MM.1S (cell line): ENCODE measurements around the gene HYAL2.

Source experiments
- DNase-seq: peaks from one replicate; pipeline ENCODE4 v3.0.0-alpha.2; 2015
- H2AFZ ChIP-seq: fragments of 300-600 bp; sonication (generic); 2 replicates; pipeline ENCODE4 v1.6.0; 2016; ENCODE audit warnings: antibody characterized with exemption, low read length
- H3F3A ChIP-seq: fragments of 300-600 bp; sonication (generic); 2 replicates; pipeline ENCODE4 v1.6.1; 2016; ENCODE audit warnings: mild to moderate bottlenecking, antibody characterized with exemption, low read length, moderate library complexity, mixed read lengths; ENCODE audit not compliant: insufficient read depth
- H3K27ac ChIP-seq: fragments of 300-600 bp; sonication (generic); 2 replicates; pipeline ENCODE4 v1.5.1; 2016; ENCODE audit warnings: mild to moderate bottlenecking, low read length
- H3K27me3 ChIP-seq: fragments of 300-600 bp; sonication (generic); replicated peaks from 2 replicates; pipeline ENCODE4 v1.6.0; 2016; ENCODE audit warnings: low read length; ENCODE audit not compliant: insufficient read depth
- H3K36me3 ChIP-seq: fragments of 300-600 bp; sonication (generic); replicated peaks from 2 replicates; pipeline ENCODE4 v1.6.1; 2016; ENCODE audit warnings: mild to moderate bottlenecking, low read length, mixed read lengths; ENCODE audit not compliant: insufficient read depth
- H3K4me1 ChIP-seq: fragments of 300-600 bp; sonication (generic); 2 replicates; pipeline ENCODE4 v1.6.1; 2016; ENCODE audit warnings: low read length, mixed read lengths
- H3K4me2 ChIP-seq: fragments of 300-600 bp; sonication (generic); 2 replicates; pipeline ENCODE4 v1.6.0; 2016; ENCODE audit warnings: low read depth, low read length
- H3K4me3 ChIP-seq: fragments of 300-600 bp; sonication (generic); 2 replicates; pipeline ENCODE4 v1.5.1; 2016; ENCODE audit warnings: low read length, mixed read lengths
- H3K79me2 ChIP-seq: fragments of 300-600 bp; sonication (generic); 2 replicates; pipeline ENCODE4 v1.6.1; 2016; ENCODE audit warnings: mixed run types, low read length, mixed read lengths
- H3K9ac ChIP-seq: fragments of 300-600 bp; sonication (generic); 2 replicates; pipeline ENCODE4 v1.6.1; 2016; ENCODE audit warnings: low read length, mixed read lengths
- H3K9me2 ChIP-seq: fragments of 300-600 bp; sonication (generic); replicated peaks from 2 replicates; pipeline ENCODE4 v1.6.1; 2016; ENCODE audit warnings: mild to moderate bottlenecking, low read length, mixed read lengths; ENCODE audit not compliant: insufficient read depth
- H3K9me3 ChIP-seq: fragments of 300-600 bp; sonication (generic); replicated peaks from 2 replicates; pipeline ENCODE4 v1.6.1; 2016; ENCODE audit warnings: mild to moderate bottlenecking, low read length, mixed read lengths; ENCODE audit not compliant: insufficient read depth
- H4K20me1 ChIP-seq: fragments of 300-600 bp; sonication (generic); 2 replicates; pipeline ENCODE4 v1.6.1; 2016; ENCODE audit warnings: mild to moderate bottlenecking, low read length, moderate library complexity, mixed read lengths; ENCODE audit not compliant: insufficient read depth
- CTCF ChIP-seq: fragments of 300-600 bp; sonication (generic); IDR thresholded peaks from 2 replicates; pipeline ENCODE4 v1.5.1; 2016; ENCODE audit warnings: antibody characterized with exemption, low read length, mixed read lengths
- EZH2 ChIP-seq: fragments of 300-600 bp; sonication (generic); optimal IDR thresholded peaks from 2 replicates; pipeline ENCODE3; 2017; ENCODE audit warnings: low read depth, mild to moderate bottlenecking, antibody characterized with exemption, low read length, mixed read lengths
- EZH2phosphoT487 ChIP-seq: fragments of 300-600 bp; sonication (generic); IDR thresholded peaks from 2 replicates; pipeline ENCODE4 v1.6.1; 2018; ENCODE audit warnings: antibody characterized with exemption, low read length

The HYAL2 gene

GRCh38 chr3:50325497-50326181 is 3.1 kb upstream of the HYAL2 start:
- no peak overlapping the region for H3K4me3 ChIP-seq
- H3K27me3 ChIP-seq, result no peaks in the 10 kb centered on the region
- no peaks in the 10 kb centered on the region for H4K20me1 ChIP-seq
- H3K9me3 ChIP-seq, result no peaks in the 10 kb centered on the region
- H2AFZ ChIP-seq, result no peak overlapping the region
- no peak for DNase-seq
- no peaks in the 10 kb centered on the region for H3K9me2 ChIP-seq
- H3K79me2 ChIP-seq, result peaks cover 28% of the 10 kb centered on the region
- H3K4me2 ChIP-seq, result no peak overlapping the region
- TF ChIP-seq EZH2phosphoT487 (no peak), EZH2 (no peak), CTCF (no peak)
- peaks cover 12% of the 10 kb centered on the region; the same call in 1 of the 2 replicates for H3F3A ChIP-seq
- H3K36me3 ChIP-seq, result peaks cover 4% of the 10 kb centered on the region
- no peak overlapping the region for H3K27ac ChIP-seq
- no peak overlapping the region for H3K9ac ChIP-seq
- H3K4me1 ChIP-seq, result 0 out of 2 replicates have a peak, but pooled peaks cover 5% of the 10 kb centered on the region

GRCh38 chr3:50325113-50325480 is 2.6 kb upstream of the HYAL2 start:
- no peaks in the 10 kb centered on the region for H4K20me1 ChIP-seq
- H3K4me1 ChIP-seq, result 0 out of 2 replicates have a peak, but pooled peaks cover 7% of the 10 kb centered on the region
- H3K27ac ChIP-seq, result no peak overlapping the region
- H3F3A ChIP-seq, result peaks cover 12% of the 10 kb centered on the region; the same call in 1 of the 2 replicates
- no peaks in the 10 kb centered on the region for H3K9me2 ChIP-seq
- H3K36me3 ChIP-seq, result no peaks in the 10 kb centered on the region
- DNase-seq, result no peak
- no peak overlapping the region for H3K9ac ChIP-seq
- H3K27me3 ChIP-seq, result no peaks in the 10 kb centered on the region
- no peak overlapping the region for H3K4me2 ChIP-seq
- TF ChIP-seq EZH2phosphoT487, result no peak
- no peaks in the 10 kb centered on the region for H3K9me3 ChIP-seq
- H3K79me2 ChIP-seq, result peaks cover 30% of the 10 kb centered on the region
- no peak overlapping the region for H3K4me3 ChIP-seq
- H2AFZ ChIP-seq, result no peak overlapping the region

GRCh38 chr3:50324351-50325112 is 2.0 kb upstream of the HYAL2 start:
- DNase-seq, result peak; percentile 47
- Histone ChIP-seq H3K9ac (no peak overlapping the region), H3K36me3 (no peaks in the 10 kb centered on the region), H3K4me1 (0 out of 2 replicates have a peak, but pooled peaks cover 7% of the 10 kb centered on the region), H3K9me3 (no peaks in the 10 kb centered on the region), H3K4me3 (no peak overlapping the region), H3K4me2 (no peak overlapping the region), H4K20me1 (no peaks in the 10 kb centered on the region), H3K9me2 (no peaks in the 10 kb centered on the region), H3K27me3 (no peaks in the 10 kb centered on the region), H3K27ac (no peak overlapping the region), H3K79me2 (peaks cover 36% of the 10 kb centered on the region), H3F3A (peaks cover 9% of the 10 kb centered on the region; the same call in 1 of the 2 replicates), H2AFZ (no peak overlapping the region)
- TF ChIP-seq CTCF (peak; percentile 82), EZH2phosphoT487 (no peak)
